K562 (cell line): ENCODE results near the gene KDM4C. TPM values are rescaled to one million over a fixed set of nuclear protein-coding genes. Genes with fewer than 3 reads are reported as not detected.

Experiments
- ATAC-seq: fragments of 200-7000 bp; cut with Tn5 transposase; 3 replicates; pipeline ENCODE4 v1.9.1; 2020; ENCODE audit warnings: moderate library complexity
- BruUV-seq: library from RNA; stranded (reverse); fragments of 400-500 nt; replicated peaks from 2 replicates; lab custom pipeline; 2021; lab: Mats Ljungman, UMichigan
- CTCF ChIA-PET: fragments of 300-600 bp; formaldehyde crosslinking; extraction: SDS; loops from one replicate; lab custom pipeline; 2021; ENCODE audit warnings: low intra/inter-chr PET ratio; lab: Yijun Ruan, JAX
- POLR2A ChIA-PET: fragments of 300-600, 350-650 bp; sonication (Branson Sonifier 250); formaldehyde crosslinking; extraction: SDS; loops from one replicate; lab custom pipeline; 2021; ENCODE audit warnings: antibody characterized with exemption, inconsistent platforms; lab: Yijun Ruan, JAX
- DNase-seq, 4 experiments: peaks; one replicate each; pipeline versions ENCODE4 v3.0.0 to v3.0.0-alpha.2; 2011 to 2018; ENCODE audit warnings: low spot score in 3 of 4, mixed read lengths in 3 of 4; ENCODE audit errors: extremely low read depth in 1 of 4
- FAIRE-seq: peaks from 2 replicates; lab custom pipeline; 2011; peaks lifted over from hg19 to GRCh38; lab: Jason Lieb, UNC
- H2AFZ ChIP-seq: 2 replicates; pipeline ENCODE4 v1.6.0; 2011; ENCODE audit warnings: low read depth, low read length, control low read depth, inconsistent platforms
- H3K27ac ChIP-seq: fragments of 200-600 bp; 3 replicates; pipeline ENCODE4 v1.8.0; 2011; ENCODE audit warnings: low read depth, mild to moderate bottlenecking, control low read depth, inconsistent platforms, low read length, moderate library complexity, mixed read lengths; ENCODE audit errors: extremely low read depth
- H3K27me3 ChIP-seq, 2 experiments: fragments of 300-600 bp in 1 of 2; 2 replicates in 1 of 2; 3 replicates in 1 of 2; pipeline versions ENCODE4 v1.6.0 to v1.8.0; 2011; ENCODE audit warnings: inconsistent platforms in 2 of 2, low read length in 2 of 2, mild to moderate bottlenecking in 1 of 2, mixed read lengths in 1 of 2, moderate library complexity in 1 of 2; ENCODE audit not compliant: control insufficient read depth in 2 of 2, insufficient read depth in 2 of 2
- H3K36me3 ChIP-seq: fragments of 300-600 bp; 3 replicates; pipeline ENCODE4 v1.8.0; 2011; ENCODE audit warnings: mild to moderate bottlenecking, low read length, inconsistent platforms; ENCODE audit not compliant: control insufficient read depth, insufficient read depth
- H3K4me1 ChIP-seq, 2 experiments: fragments of 200-600 bp in 1 of 2; replicated peaks in 1 of 2; 2 replicates in 1 of 2; 3 replicates in 1 of 2; pipeline versions ENCODE4 v1.5.1 to v1.8.0; 2011; ENCODE audit warnings: inconsistent platforms in 2 of 2, low read length in 2 of 2, mild to moderate bottlenecking in 1 of 2, mixed read lengths in 1 of 2, moderate library complexity in 1 of 2; ENCODE audit not compliant: control insufficient read depth in 2 of 2, insufficient read depth in 2 of 2
- H3K4me2 ChIP-seq: 2 replicates; pipeline ENCODE4 v1.6.1; 2011; ENCODE audit warnings: low read length, control low read depth, inconsistent platforms, mixed read lengths; ENCODE audit not compliant: insufficient read depth
- H3K4me3 ChIP-seq: fragments of 200-600 bp; sonication (generic), shearing (Covaris generic); 2 replicates; pipeline ENCODE4 v1.5.1; 2016; ENCODE audit warnings: control low read depth, inconsistent platforms
- H3K79me2 ChIP-seq: fragments of 200-600 bp; 3 replicates; pipeline ENCODE4 v1.8.0; 2011; ENCODE audit warnings: low read length, inconsistent platforms; ENCODE audit not compliant: control insufficient read depth, insufficient read depth
- H3K9ac ChIP-seq, 2 experiments: 2 replicates each; pipeline versions ENCODE4 v1.6.0 to v1.6.1; 2011; ENCODE audit warnings: low read depth in 2 of 2, low read length in 2 of 2, control low read depth in 1 of 2, inconsistent platforms in 1 of 2, mild to moderate bottlenecking in 1 of 2, mixed read lengths in 1 of 2; ENCODE audit not compliant: insufficient read depth in 1 of 2
- H3K9me1 ChIP-seq: one replicate; pipeline ENCODE4 v1.6.0; 2011; ENCODE audit warnings: inconsistent platforms, mild to moderate bottlenecking, low read length, moderate library complexity; ENCODE audit not compliant: control insufficient read depth, insufficient read depth
- H3K9me3 ChIP-seq: replicated peaks from 2 replicates; pipeline ENCODE4 v1.5.1; 2011; ENCODE audit warnings: low read depth, low read length, inconsistent platforms; ENCODE audit not compliant: control insufficient read depth, insufficient read depth
- H4K20me1 ChIP-seq: replicated peaks from 2 replicates; pipeline ENCODE4 v1.6.1; 2011; ENCODE audit warnings: low read length, inconsistent platforms, mixed read lengths; ENCODE audit not compliant: control insufficient read depth, insufficient read depth
- CBX5 ChIP-seq: IDR thresholded peaks from 2 replicates; pipeline ENCODE4 v1.6.1; 2014; ENCODE audit warnings: low read depth, borderline replicate concordance
- CHD1 ChIP-seq: fragments of 200-600 bp; sonication (generic); IDR thresholded peaks from one replicate; pipeline ENCODE4 v1.6.1; 2012; ENCODE audit warnings: mild to moderate bottlenecking, moderate library complexity, low read length, inconsistent platforms
- HDGF ChIP-seq: fragments of 450-650 bp; IDR thresholded peaks from 2 replicates; pipeline ENCODE4 v1.6.1; 2016
- NBN ChIP-seq: fragments of 450-650 bp; IDR thresholded peaks from 2 replicates; pipeline ENCODE4 v1.6.1; 2016; ENCODE audit warnings: low read depth, mild to moderate bottlenecking
- WGBS: fragments of 100-300 bp; shearing (Covaris generic); methylation state at CpG from one replicate; pipeline ENCODE4 v1.1.6; 2016; ENCODE audit warnings: low coverage, mixed read lengths; ENCODE audit not compliant: insufficient coverage; ENCODE audit errors: missing lambda C conversion rate; 5-methylcytosine and 5-hydroxymethylcytosine counted together
- in situ Hi-C: fragments of 300-500 bp; cut with MboI; formaldehyde crosslinking; loops from 4 replicates; pipeline ENCODE4 v1.15.0; 2018; ENCODE audit warnings: inconsistent platforms, mixed read lengths
- intact Hi-C: fragments of 100-400 bp; cut with micrococcal nuclease; formaldehyde crosslinking; loops from 2 replicates; pipeline ENCODE4 v1.14.2; 2022
- polyA plus RNA-seq, 8 experiments: library from polyadenylated mRNA; depleted of rRNA in 4 of 8; stranded (reverse) in 5 of 8; unstranded in 3 of 8; fragments of >200 nt; fragmentation: Nextera tagmentation in 2 of 8; fragmentation: Illumina TruSeq in 1 of 8; extraction: Ambion mirVana in 2 of 8; extraction: Trizol in 1 of 8; gene quantifications; 2 replicates each; pipeline versions ENCODE4 v1.2.1 to v1.2.3, GENCODE V29; 2011 to 2014; ENCODE audit warnings: inconsistent platforms in 1 of 8, missing spikeins in 1 of 8
- total RNA-seq, 7 experiments: library from RNA; depleted of rRNA in 6 of 7; stranded (reverse); fragments of >200 nt in 6 of 7; fragmentation: Illumina TruSeq in 2 of 7; extraction: Trizol in 2 of 7; gene quantifications; 2 replicates each; pipeline versions ENCODE4 v1.2.1 to v1.2.3, GENCODE V29; 2011 to 2021; ENCODE audit warnings: low replicate concordance in 1 of 7
- TF ChIP-seq, protein P1 (sequence below): sonication (generic); formaldehyde crosslinking; IDR thresholded peaks from 2 replicates; pipeline ENCODE4 v1.4.0; 2020; ENCODE audit warnings: mild to moderate bottlenecking, missing genetic modification reagents
- TF ChIP-seq, protein P2 (sequence below): fragments of 250-450 bp; sonication (Bioruptor Pico); IDR thresholded peaks from 2 replicates; pipeline ENCODE4 v1.5.1; 2021; ENCODE audit warnings: mild to moderate bottlenecking
- TF ChIP-seq, protein P3 (sequence below), 2 experiments: IDR thresholded peaks in 1 of 2; conservative IDR thresholded peaks in 1 of 2; 2 replicates each; pipeline ENCODE4 v1.6.1; 2016; ENCODE audit warnings: low read depth in 2 of 2, mild to moderate bottlenecking in 1 of 2, missing compliant biosample characterization in 1 of 2, missing genetic modification characterization in 1 of 2, moderate library complexity in 1 of 2
- TF ChIP-seq, protein P4 (sequence below): fragments of 250-450 bp; sonication (Bioruptor Pico); IDR thresholded peaks from 2 replicates; pipeline ENCODE4 v1.4.0; 2020

KDM4C gene
- total and polyA plus RNA-seq, 9 of the 15 experiments (the other 6 are each of a cell fraction or from before 2014, with no cell fraction given) = 5.4 to 17.0 (median 12.6) TPM

DNA sequence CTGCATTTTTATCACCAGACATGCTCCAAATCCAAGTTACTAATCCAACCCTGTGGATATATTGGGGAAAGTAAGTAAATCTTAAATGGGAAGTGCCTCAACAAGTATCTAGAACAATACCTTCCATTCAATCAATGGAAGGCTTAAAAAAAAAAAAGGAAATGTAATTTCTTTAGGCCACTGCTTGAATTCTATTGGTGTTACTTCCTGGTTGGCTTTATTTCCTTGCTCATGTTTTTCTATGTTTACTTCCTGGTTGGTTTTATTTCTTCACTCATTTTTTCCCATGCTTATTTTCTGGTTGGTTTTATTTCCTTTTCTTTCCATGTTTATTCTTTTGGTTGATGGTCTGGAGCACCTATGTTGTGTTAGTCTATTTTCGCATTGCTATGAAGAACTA is 363.9 kb downstream of the KDM4C start (continued):
- TF ChIP-seq, protein P1, sequence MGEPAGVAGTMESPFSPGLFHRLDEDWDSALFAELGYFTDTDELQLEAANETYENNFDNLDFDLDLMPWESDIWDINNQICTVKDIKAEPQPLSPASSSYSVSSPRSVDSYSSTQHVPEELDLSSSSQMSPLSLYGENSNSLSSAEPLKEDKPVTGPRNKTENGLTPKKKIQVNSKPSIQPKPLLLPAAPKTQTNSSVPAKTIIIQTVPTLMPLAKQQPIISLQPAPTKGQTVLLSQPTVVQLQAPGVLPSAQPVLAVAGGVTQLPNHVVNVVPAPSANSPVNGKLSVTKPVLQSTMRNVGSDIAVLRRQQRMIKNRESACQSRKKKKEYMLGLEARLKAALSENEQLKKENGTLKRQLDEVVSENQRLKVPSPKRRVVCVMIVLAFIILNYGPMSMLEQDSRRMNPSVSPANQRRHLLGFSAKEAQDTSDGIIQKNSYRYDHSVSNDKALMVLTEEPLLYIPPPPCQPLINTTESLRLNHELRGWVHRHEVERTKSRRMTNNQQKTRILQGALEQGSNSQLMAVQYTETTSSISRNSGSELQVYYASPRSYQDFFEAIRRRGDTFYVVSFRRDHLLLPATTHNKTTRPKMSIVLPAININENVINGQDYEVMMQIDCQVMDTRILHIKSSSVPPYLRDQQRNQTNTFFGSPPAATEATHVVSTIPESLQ (CRISPR knock-in tag) = no peak
- TF ChIP-seq, all 486 proteins: peak for 0

DNA sequence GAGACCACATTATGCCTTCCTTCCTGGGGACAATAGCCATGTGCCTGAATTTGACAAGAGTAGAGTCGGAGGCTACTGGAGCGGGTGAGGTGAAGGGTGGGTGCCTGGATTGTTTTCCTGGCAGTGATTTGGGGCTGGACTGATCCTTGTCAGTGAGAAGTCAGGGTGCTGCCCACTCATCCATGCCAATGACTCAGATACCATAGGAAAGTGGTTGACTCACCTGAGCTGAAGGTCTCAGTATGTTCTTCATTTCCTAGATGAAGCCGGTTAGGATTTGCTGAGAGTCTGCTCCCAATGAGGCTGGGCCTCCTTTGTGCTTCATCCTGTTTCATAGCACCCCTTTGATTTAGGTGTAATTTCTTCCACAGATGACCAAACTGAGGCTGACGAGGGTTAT is 366.0 kb downstream of the KDM4C start:
- ATAC-seq (no peak), FAIRE-seq (no peak), DNase-seq (no peak)
- no peaks in the 10 kb centered on the region for H4K20me1 ChIP-seq
- no TSS peak for BruUV-seq
- ChIA-PET CTCF (no interaction called here), POLR2A (no interaction called here)
- H3K4me2 ChIP-seq = no peak overlapping the region
- no peaks in the 10 kb centered on the region for H3K36me3 ChIP-seq
- no peaks in the 10 kb centered on the region for H3K9me1 ChIP-seq
- H3K4me3 ChIP-seq = no peak overlapping the region
- H3K79me2 ChIP-seq = no peaks in the 10 kb centered on the region
- H2AFZ ChIP-seq = no peak overlapping the region
- intact Hi-C loops = no loop called here
- no peak overlapping the region for H3K9ac ChIP-seq
- peaks cover 0 to 4% of the 10 kb centered on the region in 2 experiments; a peak in 2 of 5 replicates for H3K4me1 ChIP-seq
- 85% methylated on average over 2 of the region's 4 CpGs for WGBS
- H3K27ac ChIP-seq = no peak overlapping the region
- in situ Hi-C loops = no loop called here
- H3K9me3 ChIP-seq = no peaks in the 10 kb centered on the region
- H3K27me3 ChIP-seq = no peaks in the 10 kb centered on the region
- TF ChIP-seq, protein P2, sequence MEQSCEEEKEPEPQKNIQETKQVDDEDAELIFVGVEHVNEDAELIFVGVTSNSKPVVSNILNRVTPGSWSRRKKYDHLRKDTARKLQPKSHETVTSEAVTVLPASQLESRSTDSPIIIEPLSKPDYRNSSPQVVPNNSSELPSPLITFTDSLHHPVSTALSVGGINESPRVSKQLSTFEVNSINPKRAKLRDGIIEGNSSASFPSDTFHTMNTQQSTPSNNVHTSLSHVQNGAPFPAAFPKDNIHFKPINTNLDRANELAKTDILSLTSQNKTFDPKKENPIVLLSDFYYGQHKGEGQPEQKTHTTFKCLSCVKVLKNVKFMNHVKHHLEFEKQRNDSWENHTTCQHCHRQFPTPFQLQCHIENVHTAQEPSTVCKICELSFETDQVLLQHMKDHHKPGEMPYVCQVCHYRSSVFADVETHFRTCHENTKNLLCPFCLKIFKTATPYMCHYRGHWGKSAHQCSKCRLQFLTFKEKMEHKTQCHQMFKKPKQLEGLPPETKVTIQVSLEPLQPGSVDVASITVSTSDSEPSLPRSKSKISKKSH (CRISPR knock-in tag) = no peak
- no peak for TF ChIP-seq CBX5
- TF ChIP-seq, protein P3, sequence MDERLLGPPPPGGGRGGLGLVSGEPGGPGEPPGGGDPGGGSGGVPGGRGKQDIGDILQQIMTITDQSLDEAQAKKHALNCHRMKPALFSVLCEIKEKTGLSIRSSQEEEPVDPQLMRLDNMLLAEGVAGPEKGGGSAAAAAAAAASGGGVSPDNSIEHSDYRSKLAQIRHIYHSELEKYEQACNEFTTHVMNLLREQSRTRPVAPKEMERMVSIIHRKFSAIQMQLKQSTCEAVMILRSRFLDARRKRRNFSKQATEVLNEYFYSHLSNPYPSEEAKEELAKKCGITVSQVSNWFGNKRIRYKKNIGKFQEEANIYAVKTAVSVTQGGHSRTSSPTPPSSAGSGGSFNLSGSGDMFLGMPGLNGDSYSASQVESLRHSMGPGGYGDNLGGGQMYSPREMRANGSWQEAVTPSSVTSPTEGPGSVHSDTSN (CRISPR knock-in tag; IDR thresholded peaks at IDR 0.05; ENCODE audit: low read depth) = no peak
- TF ChIP-seq, protein P3 (tag; conservative IDR thresholded peaks at IDR 0.05; ENCODE audit: low read depth) = no peak
- TF ChIP-seq, protein P4, sequence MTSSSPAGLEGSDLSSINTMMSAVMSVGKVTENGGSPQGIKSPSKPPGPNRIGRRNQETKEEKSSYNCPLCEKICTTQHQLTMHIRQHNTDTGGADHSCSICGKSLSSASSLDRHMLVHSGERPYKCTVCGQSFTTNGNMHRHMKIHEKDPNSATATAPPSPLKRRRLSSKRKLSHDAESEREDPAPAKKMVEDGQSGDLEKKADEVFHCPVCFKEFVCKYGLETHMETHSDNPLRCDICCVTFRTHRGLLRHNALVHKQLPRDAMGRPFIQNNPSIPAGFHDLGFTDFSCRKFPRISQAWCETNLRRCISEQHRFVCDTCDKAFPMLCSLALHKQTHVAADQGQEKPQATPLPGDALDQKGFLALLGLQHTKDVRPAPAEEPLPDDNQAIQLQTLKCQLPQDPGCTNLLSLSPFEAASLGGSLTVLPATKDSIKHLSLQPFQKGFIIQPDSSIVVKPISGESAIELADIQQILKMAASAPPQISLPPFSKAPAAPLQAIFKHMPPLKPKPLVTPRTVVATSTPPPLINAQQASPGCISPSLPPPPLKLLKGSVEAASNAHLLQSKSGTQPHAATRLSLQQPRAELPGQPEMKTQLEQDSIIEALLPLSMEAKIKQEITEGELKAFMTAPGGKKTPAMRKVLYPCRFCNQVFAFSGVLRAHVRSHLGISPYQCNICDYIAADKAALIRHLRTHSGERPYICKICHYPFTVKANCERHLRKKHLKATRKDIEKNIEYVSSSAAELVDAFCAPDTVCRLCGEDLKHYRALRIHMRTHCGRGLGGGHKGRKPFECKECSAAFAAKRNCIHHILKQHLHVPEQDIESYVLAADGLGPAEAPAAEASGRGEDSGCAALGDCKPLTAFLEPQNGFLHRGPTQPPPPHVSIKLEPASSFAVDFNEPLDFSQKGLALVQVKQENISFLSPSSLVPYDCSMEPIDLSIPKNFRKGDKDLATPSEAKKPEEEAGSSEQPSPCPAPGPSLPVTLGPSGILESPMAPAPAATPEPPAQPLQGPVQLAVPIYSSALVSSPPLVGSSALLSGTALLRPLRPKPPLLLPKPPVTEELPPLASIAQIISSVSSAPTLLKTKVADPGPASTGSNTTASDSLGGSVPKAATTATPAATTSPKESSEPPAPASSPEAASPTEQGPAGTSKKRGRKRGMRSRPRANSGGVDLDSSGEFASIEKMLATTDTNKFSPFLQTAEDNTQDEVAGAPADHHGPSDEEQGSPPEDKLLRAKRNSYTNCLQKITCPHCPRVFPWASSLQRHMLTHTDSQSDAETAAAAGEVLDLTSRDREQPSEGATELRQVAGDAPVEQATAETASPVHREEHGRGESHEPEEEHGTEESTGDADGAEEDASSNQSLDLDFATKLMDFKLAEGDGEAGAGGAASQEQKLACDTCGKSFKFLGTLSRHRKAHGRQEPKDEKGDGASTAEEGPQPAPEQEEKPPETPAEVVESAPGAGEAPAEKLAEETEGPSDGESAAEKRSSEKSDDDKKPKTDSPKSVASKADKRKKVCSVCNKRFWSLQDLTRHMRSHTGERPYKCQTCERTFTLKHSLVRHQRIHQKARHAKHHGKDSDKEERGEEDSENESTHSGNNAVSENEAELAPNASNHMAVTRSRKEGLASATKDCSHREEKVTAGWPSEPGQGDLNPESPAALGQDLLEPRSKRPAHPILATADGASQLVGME = no peak
- TF ChIP-seq HDGF = no peak
- TF ChIP-seq NBN = no peak
- TF ChIP-seq CHD1 = no peak
